Keratinocyte (primary cell): ENCODE data around the gene SURF1.

Experiments used
- CTCF ChIP-seq, 3 experiments: IDR thresholded peaks in 1 of 3; conservative IDR thresholded peaks in 1 of 3; optimal IDR thresholded peaks in 1 of 3; 2 replicates in 2 of 3; 3 replicates in 1 of 3; pipeline versions ENCODE3 to v1.5.1; 2011; ENCODE audit warnings: low read length in 3 of 3, mild to moderate bottlenecking in 3 of 3, moderate library complexity in 2 of 3, control low read depth in 1 of 3, inconsistent platforms in 1 of 3; ENCODE audit not compliant: insufficient read depth in 2 of 3; ENCODE audit errors: extremely low read depth in 1 of 3
- EZH2 ChIP-seq: IDR thresholded peaks from one replicate; pipeline ENCODE4 v1.6.1; 2012; ENCODE audit warnings: inconsistent platforms, mild to moderate bottlenecking, low read length, moderate library complexity

DNA sequence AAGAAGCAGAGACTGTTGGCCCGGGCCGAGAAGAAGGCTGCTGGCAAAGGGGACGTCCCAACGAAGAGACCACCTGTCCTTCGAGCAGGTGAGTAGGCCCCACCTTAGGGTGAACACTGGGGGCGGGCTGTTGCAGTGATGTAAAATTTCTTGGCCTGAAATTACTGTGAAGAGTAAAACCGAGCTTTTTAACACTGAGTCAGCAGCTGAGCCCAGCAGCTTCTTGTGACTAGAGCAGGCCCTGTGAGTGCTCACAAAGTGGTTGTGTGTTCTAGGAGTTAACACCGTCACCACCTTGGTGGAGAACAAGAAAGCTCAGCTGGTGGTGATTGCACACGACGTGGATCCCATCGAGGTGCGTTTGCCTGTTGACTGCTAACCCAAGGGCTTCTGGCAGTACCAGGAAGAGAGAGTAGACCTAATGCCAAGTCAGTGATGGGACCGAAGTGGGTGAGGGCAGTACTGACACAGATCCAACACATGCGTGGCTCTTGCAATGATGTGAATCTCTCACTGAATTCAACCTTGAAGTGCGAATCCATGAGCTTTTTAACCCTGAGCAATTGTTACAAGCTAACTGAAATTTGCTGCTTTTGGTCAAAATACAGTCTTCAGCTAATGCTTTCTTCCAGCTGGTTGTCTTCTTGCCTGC lies 6.2 kb downstream of the SURF1 start:
- TF ChIP-seq CTCF (optimal IDR thresholded peaks at IDR 0.05 in 1 of 3, IDR thresholded peaks at IDR 0.05 in 1 of 3, conservative IDR thresholded peaks at IDR 0.05 in 1 of 3; ENCODE audit: extremely low read depth in 1 of 3, insufficient read depth in 2 of 3, low read length in 3 of 3) (no peak), EZH2 (no peak)
